ENCODE results near the gene PUM1. TPM values are rescaled to one million over a fixed set of nuclear protein-coding genes. Genes with fewer than 3 reads are reported as not detected.
"Not testable (repeated sequence)": the region's sequence is repeated elsewhere in the genome, so short reads cannot be mapped to it uniquely, and the experiment has no call there.

The PUM1 gene
- polyA plus RNA-seq, 1 experiment: 71.3 TPM

DNA sequence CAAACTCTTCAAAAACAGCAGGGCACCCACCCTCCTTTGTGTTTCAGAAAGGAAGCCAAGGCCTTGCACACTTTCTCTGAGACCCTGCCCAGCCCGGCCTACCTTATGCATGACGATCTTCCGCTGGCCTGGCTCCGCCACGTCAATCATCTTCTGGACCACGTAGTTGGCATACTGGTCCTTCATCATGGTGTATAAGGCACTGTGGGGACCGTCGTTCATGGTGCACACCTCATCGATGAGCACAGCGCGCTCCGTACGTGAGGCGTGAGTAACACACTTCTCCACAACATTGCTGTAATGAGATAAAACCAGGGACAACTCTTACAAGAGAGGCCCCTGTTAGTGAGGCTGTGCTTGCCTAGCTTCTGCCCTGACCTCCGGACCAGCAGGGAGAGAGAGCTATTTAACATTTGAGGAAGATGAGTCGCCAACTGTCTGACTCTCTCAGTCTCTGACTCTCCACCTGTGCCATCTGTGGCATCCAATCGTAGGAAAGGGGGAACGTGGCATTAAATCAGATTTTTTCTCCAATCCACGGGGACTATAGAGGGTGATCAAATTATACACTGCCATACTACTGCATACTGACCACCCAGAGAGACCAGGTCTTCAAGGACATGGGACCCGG lies 128.9 kb downstream of the PUM1 start:
- ChIA-PET CTCF (interaction anchor here (1.0 to 5.5 kb wide), 2 partner anchors 26 to 135 kb away, joined by 3 to 29 read pairs; no protein-coding TSS in a partner anchor), POLR2A (no interaction called here)
- DNase-seq (ENCODE audit: low read depth, low spot score): no peak
- H3K9me3 ChIP-seq (ENCODE audit: control insufficient read depth, insufficient read depth, low read length): no peaks in the 10 kb centered on the region
- H3K27ac ChIP-seq (ENCODE audit: low read depth, low read length): no peak overlapping the region
- H3K4me3 ChIP-seq (ENCODE audit: low read depth, low read length): no peak overlapping the region
- TF ChIP-seq, protein P1, sequence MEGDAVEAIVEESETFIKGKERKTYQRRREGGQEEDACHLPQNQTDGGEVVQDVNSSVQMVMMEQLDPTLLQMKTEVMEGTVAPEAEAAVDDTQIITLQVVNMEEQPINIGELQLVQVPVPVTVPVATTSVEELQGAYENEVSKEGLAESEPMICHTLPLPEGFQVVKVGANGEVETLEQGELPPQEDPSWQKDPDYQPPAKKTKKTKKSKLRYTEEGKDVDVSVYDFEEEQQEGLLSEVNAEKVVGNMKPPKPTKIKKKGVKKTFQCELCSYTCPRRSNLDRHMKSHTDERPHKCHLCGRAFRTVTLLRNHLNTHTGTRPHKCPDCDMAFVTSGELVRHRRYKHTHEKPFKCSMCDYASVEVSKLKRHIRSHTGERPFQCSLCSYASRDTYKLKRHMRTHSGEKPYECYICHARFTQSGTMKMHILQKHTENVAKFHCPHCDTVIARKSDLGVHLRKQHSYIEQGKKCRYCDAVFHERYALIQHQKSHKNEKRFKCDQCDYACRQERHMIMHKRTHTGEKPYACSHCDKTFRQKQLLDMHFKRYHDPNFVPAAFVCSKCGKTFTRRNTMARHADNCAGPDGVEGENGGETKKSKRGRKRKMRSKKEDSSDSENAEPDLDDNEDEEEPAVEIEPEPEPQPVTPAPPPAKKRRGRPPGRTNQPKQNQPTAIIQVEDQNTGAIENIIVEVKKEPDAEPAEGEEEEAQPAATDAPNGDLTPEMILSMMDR (IDR thresholded peaks at IDR 0.05; ENCODE audit: low read depth, low read length): no peak
- no peaks in the 10 kb centered on the region for H3K27me3 ChIP-seq (ENCODE audit: control insufficient read depth, insufficient read depth, low read length)

DNA sequence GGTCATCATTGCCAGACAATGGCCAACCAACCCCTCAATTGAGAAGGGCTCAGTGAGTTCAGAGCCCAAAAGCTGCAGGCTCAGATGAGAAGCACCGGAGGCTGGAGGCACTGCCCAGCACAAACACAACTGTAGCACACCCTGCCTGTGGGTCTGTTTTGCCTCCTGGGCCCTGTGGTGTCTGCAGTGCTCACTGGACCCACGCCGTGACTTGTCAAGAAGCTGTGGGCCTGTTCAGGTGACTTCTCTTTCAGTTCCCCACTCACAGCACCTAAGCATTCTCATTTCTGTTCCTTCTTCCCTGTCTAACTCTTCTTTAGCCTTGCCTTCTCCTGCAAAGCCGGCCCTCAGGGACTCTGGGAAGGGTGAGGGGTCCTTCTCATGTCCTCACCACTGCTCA lies 129.8 kb downstream of the PUM1 start:
- DNase-seq (ENCODE audit: low read depth, low spot score); POLR2A ChIA-PET; H3K27ac ChIP-seq (ENCODE audit: low read depth, low read length); H3K27me3 ChIP-seq (ENCODE audit: control insufficient read depth, insufficient read depth, low read length); H3K9me3 ChIP-seq (ENCODE audit: control insufficient read depth, insufficient read depth, low read length); H3K4me3 ChIP-seq (ENCODE audit: low read depth, low read length): not testable (repeated sequence)
- CTCF ChIA-PET: interaction anchor here (5.5 kb wide), 1 partner anchor 134 kb away, joined by 29 read pairs; no protein-coding TSS in a partner anchor

DNA sequence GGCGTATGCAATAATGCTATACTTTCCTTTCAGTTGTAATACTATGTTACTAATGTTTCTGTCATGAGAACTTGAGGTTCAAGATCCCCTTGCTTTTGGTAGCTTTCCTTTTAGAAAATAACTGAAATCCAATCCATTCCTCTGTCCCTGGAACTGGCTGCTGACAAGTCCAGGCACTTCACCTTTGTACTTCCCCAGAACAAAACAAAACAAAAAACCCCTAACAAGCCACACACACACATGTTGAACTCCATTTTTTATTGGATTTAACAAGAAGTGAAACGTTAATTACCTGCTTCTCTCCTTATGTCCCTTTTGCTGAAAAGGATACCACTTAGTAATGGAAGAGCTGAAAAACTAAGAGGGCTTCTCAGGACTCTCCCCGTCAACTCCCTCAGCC lies 130.9 kb downstream of the PUM1 start:
- ChIA-PET POLR2A (no interaction called here), CTCF (interaction anchor here (0.8 to 5.5 kb wide), 2 partner anchors 133 to 153 kb away, joined by 5 to 29 read pairs; no protein-coding TSS in a partner anchor)
- Histone ChIP-seq H3K9me3 (ENCODE audit: control insufficient read depth, insufficient read depth, low read length) (no peaks in the 10 kb centered on the region), H3K27ac (ENCODE audit: low read depth, low read length) (no peak overlapping the region), H3K4me3 (ENCODE audit: low read depth, low read length) (no peak overlapping the region), H3K27me3 (ENCODE audit: control insufficient read depth, insufficient read depth, low read length) (no peaks in the 10 kb centered on the region)
- DNase-seq (ENCODE audit: low read depth, low spot score): no peak
- TF ChIP-seq, protein P1 (IDR thresholded peaks at IDR 0.05; ENCODE audit: low read depth, low read length): no peak

DNA sequence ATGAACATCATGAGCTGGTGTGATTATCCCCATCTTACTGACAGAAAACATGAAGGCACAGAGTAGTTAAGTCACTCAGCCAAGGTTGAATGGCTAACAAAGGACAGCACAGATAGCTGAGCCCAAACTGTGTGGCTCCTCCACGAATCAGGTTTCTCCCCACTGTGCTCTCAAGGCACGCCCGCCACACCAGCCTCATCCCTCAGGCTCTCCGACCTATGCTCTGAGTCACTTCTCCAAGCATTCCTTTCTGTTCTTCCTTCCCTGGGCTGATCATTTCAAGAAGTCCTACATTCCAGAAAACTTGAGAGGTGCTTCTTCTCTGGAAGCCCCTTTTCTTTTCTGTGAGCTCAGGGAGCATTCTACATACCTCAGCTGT lies 131.7 kb downstream of the PUM1 start:
- no peak for DNase-seq (ENCODE audit: low read depth, low spot score)
- Histone ChIP-seq H3K4me3 (ENCODE audit: low read depth, low read length) (no peak overlapping the region), H3K27me3 (ENCODE audit: control insufficient read depth, insufficient read depth, low read length) (no peaks in the 10 kb centered on the region), H3K27ac (ENCODE audit: low read depth, low read length) (peak overlapping the region; percentile 57), H3K9me3 (ENCODE audit: control insufficient read depth, insufficient read depth, low read length) (no peaks in the 10 kb centered on the region)
- TF ChIP-seq, protein P1 (IDR thresholded peaks at IDR 0.05; ENCODE audit: low read depth, low read length): no peak
- POLR2A ChIA-PET: interaction anchor here (0.6 kb wide), 1 partner anchor 73 kb away, joined by 3 read pairs; no protein-coding TSS in a partner anchor
- CTCF ChIA-PET: interaction anchor here (0.8 to 5.5 kb wide), 3 partner anchors 132 to 154 kb away, joined by 3 to 29 read pairs (median 5); no protein-coding TSS in a partner anchor

DNA sequence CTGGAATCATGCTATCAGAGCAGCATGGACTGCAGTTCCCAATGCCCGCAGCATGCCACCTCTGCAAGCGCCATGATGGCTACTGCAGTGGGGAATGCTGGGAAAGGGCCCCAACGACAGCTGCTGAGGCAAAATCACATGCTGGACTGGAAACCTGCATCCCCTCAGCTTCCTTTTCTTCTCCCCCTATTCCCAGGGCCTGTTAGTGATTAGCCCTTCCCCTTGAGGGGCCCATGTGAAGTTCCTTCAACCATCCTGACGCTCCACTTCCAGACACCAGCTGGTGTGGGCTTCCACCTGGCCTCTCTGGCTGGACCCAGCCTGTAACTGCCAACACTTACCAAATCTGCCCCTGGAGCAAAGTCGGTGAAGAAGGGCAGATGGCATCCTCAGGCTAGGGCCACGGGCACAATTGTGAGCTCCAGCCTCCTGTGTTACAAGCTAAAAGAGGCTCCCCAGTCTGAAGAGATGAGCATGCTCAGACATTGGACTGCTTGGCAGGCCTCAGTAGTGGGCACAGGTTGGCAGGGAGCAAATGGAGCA lies 134.8 kb downstream of the PUM1 start:
- DNase-seq (ENCODE audit: low read depth, low spot score): no peak
- ChIA-PET POLR2A (no interaction called here), CTCF (interaction anchor here (0.5 to 4.7 kb wide), 8 partner anchors 11 to 233 kb away, joined by 3 to 68 read pairs (median 6); no protein-coding TSS in a partner anchor)
- TF ChIP-seq, protein P1 (IDR thresholded peaks at IDR 0.05; ENCODE audit: low read depth, low read length): no peak
- H3K9me3 ChIP-seq (ENCODE audit: control insufficient read depth, insufficient read depth, low read length): no peaks in the 10 kb centered on the region
- H3K27me3 ChIP-seq (ENCODE audit: control insufficient read depth, insufficient read depth, low read length): no peaks in the 10 kb centered on the region
- H3K27ac ChIP-seq (ENCODE audit: low read depth, low read length): no peak overlapping the region
- no peak overlapping the region for H3K4me3 ChIP-seq (ENCODE audit: low read depth, low read length)

Data from AG04450 (cell line).